ENCODE measurements around the gene TMED10. TPM values are rescaled to one million over a fixed set of nuclear protein-coding genes. Genes with fewer than 3 reads are reported as not detected.

Gene TMED10
- total and polyA plus RNA-seq, 2 of the 13 experiments (the other 11 are each of a cell fraction or from before 2014, with no cell fraction given) = 311 to 377 TPM

- peak; percentile 58; the same call in 1 of the 2 replicates for TF ChIP-seq ZNF318 (CRISPR knock-in tag; IDR thresholded peaks at IDR 0.05)
- peak; percentile 94; the same call in 1 of the 2 replicates for TF ChIP-seq ZNF704 (CRISPR knock-in tag; IDR thresholded peaks at IDR 0.05; ENCODE audit: borderline replicate concordance)
- TF ChIP-seq ZKSCAN1 (IDR thresholded peaks at IDR 0.05; ENCODE audit: low read length) = no peak
- no peak for TF ChIP-seq ZNF841 (CRISPR knock-in tag; IDR thresholded peaks at IDR 0.05; ENCODE audit: borderline replicate concordance)
- TF ChIP-seq HNF1B (CRISPR knock-in tag; IDR thresholded peaks at IDR 0.05) = peak; percentile 77; the same call in 1 of the 2 replicates
- peak; percentile 81 for TF ChIP-seq ZNF407 (CRISPR knock-in tag; IDR thresholded peaks at IDR 0.05; ENCODE audit: not compliant biosample characterization)
- TF ChIP-seq SMARCE1 (IDR thresholded peaks at IDR 0.05; ENCODE audit: borderline replicate concordance) = no peak
Observed at GRCh38 chr14:75176142-75176820, at the start of gene TMED10 (continued).
